D721Med (cell line): ENCODE results near the gene ZBTB3.

Experiments used
- DNase-seq: peaks from one replicate; pipeline ENCODE4 v3.0.0; 2011; ENCODE audit warnings: low spot score; ENCODE audit not compliant: insufficient read length
- FAIRE-seq: peaks from 2 replicates; lab custom pipeline; 2011; peaks lifted over from hg19 to GRCh38; lab: Jason Lieb, UNC
- TF ChIP-seq, protein P1 (sequence below): IDR thresholded peaks from 2 replicates; pipeline ENCODE4 v1.5.1; 2012; ENCODE audit warnings: mild to moderate bottlenecking, control low read depth; ENCODE audit not compliant: insufficient read depth; ENCODE audit errors: missing control alignments

Gene ZBTB3

DNA sequence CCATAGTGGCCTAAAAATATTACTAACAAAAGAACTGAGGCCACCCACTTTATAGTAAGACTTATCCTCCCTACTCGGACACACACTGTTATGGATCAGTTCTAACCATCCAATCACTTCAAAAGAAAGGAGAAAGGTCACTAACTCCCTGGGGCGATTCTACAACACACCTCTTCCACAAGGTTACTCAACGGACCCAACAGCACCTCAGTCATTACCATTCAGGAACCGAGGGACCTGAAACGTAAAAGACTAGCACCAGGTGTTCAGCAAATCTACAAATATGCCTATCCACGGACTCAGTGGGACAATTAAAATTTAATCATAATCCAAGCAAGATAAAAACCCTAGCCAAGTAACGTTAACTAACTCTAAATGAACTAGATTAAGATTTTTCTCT, 28.3 kb downstream of the ZBTB3 start:
- TF ChIP-seq, protein P1, sequence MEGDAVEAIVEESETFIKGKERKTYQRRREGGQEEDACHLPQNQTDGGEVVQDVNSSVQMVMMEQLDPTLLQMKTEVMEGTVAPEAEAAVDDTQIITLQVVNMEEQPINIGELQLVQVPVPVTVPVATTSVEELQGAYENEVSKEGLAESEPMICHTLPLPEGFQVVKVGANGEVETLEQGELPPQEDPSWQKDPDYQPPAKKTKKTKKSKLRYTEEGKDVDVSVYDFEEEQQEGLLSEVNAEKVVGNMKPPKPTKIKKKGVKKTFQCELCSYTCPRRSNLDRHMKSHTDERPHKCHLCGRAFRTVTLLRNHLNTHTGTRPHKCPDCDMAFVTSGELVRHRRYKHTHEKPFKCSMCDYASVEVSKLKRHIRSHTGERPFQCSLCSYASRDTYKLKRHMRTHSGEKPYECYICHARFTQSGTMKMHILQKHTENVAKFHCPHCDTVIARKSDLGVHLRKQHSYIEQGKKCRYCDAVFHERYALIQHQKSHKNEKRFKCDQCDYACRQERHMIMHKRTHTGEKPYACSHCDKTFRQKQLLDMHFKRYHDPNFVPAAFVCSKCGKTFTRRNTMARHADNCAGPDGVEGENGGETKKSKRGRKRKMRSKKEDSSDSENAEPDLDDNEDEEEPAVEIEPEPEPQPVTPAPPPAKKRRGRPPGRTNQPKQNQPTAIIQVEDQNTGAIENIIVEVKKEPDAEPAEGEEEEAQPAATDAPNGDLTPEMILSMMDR = no peak
- DNase-seq (no peak), FAIRE-seq (no peak)

- no peak for DNase-seq
- TF ChIP-seq, protein P1 = no peak
- FAIRE-seq = no peak
Measured at GRCh38 chr11:62724171-62724570, 29.8 kb downstream of the ZBTB3 start.

- FAIRE-seq = no peak
- TF ChIP-seq, protein P1 = peak; percentile 14
- no peak for DNase-seq
Measured at GRCh38 chr11:62721994-62722393, 32.0 kb downstream of the ZBTB3 start.

DNA sequence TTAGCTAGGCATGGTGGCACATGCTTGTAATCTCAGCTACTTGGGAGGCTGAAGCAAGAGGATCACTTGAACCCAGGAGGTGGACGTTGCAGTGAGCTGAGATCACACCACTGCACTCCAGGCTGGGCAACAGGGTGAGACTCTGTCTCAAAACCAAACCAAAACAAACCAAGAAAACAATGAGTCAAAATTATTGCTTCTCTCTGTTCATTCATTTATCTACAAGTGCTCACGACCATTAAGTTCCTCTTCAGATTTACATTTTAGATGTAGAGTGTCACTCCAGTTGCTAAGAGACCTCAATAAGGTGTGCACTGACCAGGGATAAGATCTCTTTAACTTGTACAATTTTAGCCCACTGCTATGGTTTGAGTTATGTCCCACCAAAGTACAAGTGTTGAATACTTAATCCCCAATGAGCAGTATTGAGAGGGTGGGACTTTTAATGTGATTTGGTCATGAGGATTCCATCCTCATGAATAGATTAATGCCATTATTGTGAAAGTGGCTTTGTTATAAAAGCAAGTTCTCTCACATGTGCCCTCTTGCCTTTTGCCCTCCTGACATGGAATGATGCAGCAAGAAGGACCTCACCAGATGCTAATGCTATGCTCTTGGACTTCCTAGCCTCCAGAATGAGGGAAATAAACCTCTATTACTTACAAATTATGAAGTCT, 34.5 kb downstream of the ZBTB3 start:
- TF ChIP-seq, protein P1 = no peak
- no peak for DNase-seq
- FAIRE-seq = no peak

GRCh38 chr11:62716816-62717215, 37.1 kb downstream of the ZBTB3 start:
- TF ChIP-seq, protein P1 = no peak
- FAIRE-seq = no peak
- no peak for DNase-seq

DNA sequence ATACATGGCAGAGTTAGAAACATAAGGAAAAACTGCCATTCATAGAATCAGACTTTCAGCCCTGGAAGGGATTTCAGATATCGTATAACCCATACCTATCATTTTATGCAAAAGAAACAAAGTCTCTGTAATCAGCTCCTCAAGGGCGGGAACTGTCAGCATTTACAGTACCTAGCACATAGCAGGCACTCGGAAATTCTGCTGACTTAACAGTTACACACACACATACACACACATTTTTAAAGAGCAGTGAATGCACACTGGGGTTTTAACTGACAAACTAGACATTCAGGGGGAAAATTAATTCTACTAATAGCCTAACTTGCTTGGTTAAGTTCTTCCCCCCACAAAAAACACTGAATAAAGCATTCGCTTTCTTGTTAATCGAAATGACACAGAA, 37.8 kb downstream of the ZBTB3 start:
- FAIRE-seq = no peak
- no peak for DNase-seq
- TF ChIP-seq, protein P1 = no peak
